Spleen (tissue), 11 donors: ENCODE data around the gene TMEM140. TPM values are rescaled to one million over a fixed set of nuclear protein-coding genes. Genes with fewer than 3 reads are reported as not detected.

Source experiments
- DNase-seq: peaks from one replicate; pipeline ENCODE4 v3.0.0-alpha.2; 2020
- H3K27ac ChIP-seq, 8 donors: fragments of 200-600 bp; sonication (generic) in 7 of 8; 1 replicate in 4 of 8; 2 replicates in 4 of 8; pipeline versions ENCODE4 v1.5.0 to v1.8.0; 2016 to 2021; ENCODE audit warnings: inconsistent platforms in 4 of 8, mild to moderate bottlenecking in 4 of 8, moderate library complexity in 1 of 8
- H3K27me3 ChIP-seq, 7 donors: fragments of 200-600 bp; sonication (generic) in 6 of 7; replicated peaks in 1 of 7; 1 replicate in 4 of 7; 2 replicates in 3 of 7; pipeline versions ENCODE4 v1.5.0 to v1.8.0; 2016 to 2021; ENCODE audit warnings: inconsistent platforms in 3 of 7, mild to moderate bottlenecking in 1 of 7
- H3K36me3 ChIP-seq, 6 donors: fragments of 200-600 bp; sonication (generic) in 5 of 6; 1 replicate in 4 of 6; 2 replicates in 2 of 6; pipeline versions ENCODE4 v1.5.0 to v1.8.0; 2016 to 2021; ENCODE audit warnings: inconsistent platforms in 2 of 6
- H3K4me1 ChIP-seq, 6 donors: fragments of 200-600 bp; sonication (generic) in 5 of 6; 1 replicate in 3 of 6; 2 replicates in 3 of 6; pipeline versions ENCODE4 v1.5.0 to v1.8.0; 2016 to 2021; ENCODE audit warnings: inconsistent platforms in 3 of 6
- H3K4me3 ChIP-seq, 8 donors: fragments of 200-600 bp; sonication (generic) in 7 of 8; 1 replicate in 4 of 8; 2 replicates in 4 of 8; pipeline versions ENCODE4 v1.5.0 to v1.8.0; 2016 to 2021; ENCODE audit warnings: inconsistent platforms in 4 of 8, mild to moderate bottlenecking in 4 of 8, moderate library complexity in 2 of 8
- H3K9me3 ChIP-seq, 8 donors: fragments of 200-600 bp; sonication (generic) in 7 of 8; 1 replicate in 4 of 8; 2 replicates in 4 of 8; pipeline versions ENCODE4 v1.5.0 to v1.8.0; 2016 to 2021; ENCODE audit warnings: inconsistent platforms in 4 of 8
- CTCF ChIP-seq, 11 experiments: fragments of 200-600 bp in 7 of 11; fragments of 450-650 bp in 4 of 11; sonication (generic) in 4 of 11; IDR thresholded peaks in 8 of 11; conservative IDR thresholded peaks in 3 of 11; 1 replicate in 7 of 11; 2 replicates in 4 of 11; pipeline versions ENCODE4 v1.4.0 to v1.8.0; 2016 to 2021; ENCODE audit warnings: antibody characterized with exemption in 11 of 11, inconsistent platforms in 4 of 11, mild to moderate bottlenecking in 1 of 11
- POLR2A ChIP-seq, 3 donors: fragments of 450-650 bp; IDR thresholded peaks; one replicate each; pipeline ENCODE4 v1.5.1; 2017; ENCODE audit warnings: antibody characterized with exemption in 3 of 3, mild to moderate bottlenecking in 1 of 3
- POLR2AphosphoS5 ChIP-seq, 3 donors: sonication (generic); formaldehyde crosslinking; IDR thresholded peaks; one replicate each; pipeline ENCODE4 v1.5.1; 2017; ENCODE audit warnings: antibody characterized with exemption in 3 of 3
- WGBS, 5 donors: extraction: QIAGEN DNeasy Blood & Tissue Kit in 3 of 5; methylation state at CpG; one replicate each; pipeline versions ENCODE4 v1.1.5 to v1.1.7; 2013 to 2018; 5-methylcytosine and 5-hydroxymethylcytosine counted together
- intact Hi-C: fragments of 100-400 bp; cut with DNase I; formaldehyde crosslinking; loops from one replicate; pipeline ENCODE4 v1.15.0; 2023; ENCODE audit warnings: low total_unique reads
- polyA plus RNA-seq, 3 donors: library from polyadenylated mRNA; stranded (reverse); fragments of 200-250 nt; gene quantifications; one replicate each; pipeline ENCODE4 v1.2.1, GENCODE V29; 2013
- total RNA-seq, 7 donors: library from RNA; depleted of rRNA in 3 of 7; stranded (reverse); fragments of >200 nt in 3 of 7; fragmentation: NEBNext Ultra II Directional in 4 of 7; extraction: Animal tissue kit (Norgen Biotek cat#: 25700) in 4 of 7; gene quantifications; one replicate each; pipeline versions ENCODE4 v1.1.0 to v1.2.1, GENCODE V29; 2016 to 2021
- donor health status: healthy with polysubstance abuse.
- donor health status: DM: no; HTN: no; CAD: no; lungs with moderate emphysema.
- donor health status: DM: no; HTN: no; CAD: no.
- donor health status: Bipolar disorder and iron deficiency.
- donor health status: healthy.
- donor health status: DM: no; HTN: no; CAD: no.
- donor health status: DM: yes; HTN: yes; CAD: no.

Gene TMEM140
- total and polyA plus RNA-seq, 10 donors = 7.0 to 76.1 (median 43.4) TPM

GRCh38 chr7:135185471-135186260 lies 37.8 kb downstream of the TMEM140 start:
- Histone ChIP-seq H3K27ac (no peak overlapping the region), H3K27me3 (no peaks in the 10 kb centered on the region), H3K36me3 (peaks cover 0 to 100% (median 80%) of the 10 kb centered on the region in 6 donors), H3K4me1 (no peaks in the 10 kb centered on the region), H3K4me3 (no peak overlapping the region), H3K9me3 (peaks cover 10 to 42% (median 30%) of the 10 kb centered on the region in 8 donors)
- WGBS, 5 donors = 66 to 79% (median 72%) methylated on average over 5 to 7 of the region's 7 CpGs
- TF ChIP-seq POLR2A (IDR thresholded peaks at IDR 0.05) (no peak), CTCF (IDR thresholded peaks at IDR 0.05 in 8 of 11, conservative IDR thresholded peaks at IDR 0.05 in 3 of 11) (no peak), POLR2AphosphoS5 (IDR thresholded peaks at IDR 0.05) (no peak)
- intact Hi-C loops = no loop called here
- DNase-seq = peak; percentile 66

GRCh38 chr7:135186261-135186540 lies 38.3 kb downstream of the TMEM140 start:
- 85 to 92% (median 88%) methylated on average over 3 of the region's 3 CpGs for WGBS, 5 donors
- intact Hi-C loops = no loop called here
- peaks cover 0 to 100% (median 82%) of the 10 kb centered on the region in 6 donors for H3K36me3 ChIP-seq

DNA sequence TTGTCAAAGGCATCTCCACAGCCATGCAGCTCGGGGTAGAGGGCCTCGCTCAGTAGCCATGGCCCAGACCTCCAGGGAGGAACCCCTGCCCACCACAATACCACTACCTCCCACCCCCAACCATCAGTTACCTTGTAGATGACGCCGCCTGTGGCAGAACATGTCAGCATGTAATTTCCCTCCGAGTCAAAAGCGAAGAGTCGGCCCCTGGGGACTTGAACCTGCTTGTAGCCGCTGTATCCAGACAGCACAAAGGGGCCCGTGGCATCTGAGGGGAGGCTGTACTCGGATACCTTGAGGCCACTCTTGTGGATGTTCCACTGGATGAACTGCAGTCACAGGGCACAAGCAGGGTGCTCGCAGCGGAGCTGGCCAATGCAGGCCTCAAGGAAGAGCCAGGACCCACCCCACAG lies 39.0 kb downstream of the TMEM140 start:
- DNase-seq = peak; percentile 71
- no peaks in the 10 kb centered on the region for H3K4me1 ChIP-seq
- intact Hi-C loops = no loop called here
- H3K9me3 ChIP-seq = peaks cover 4 to 30% (median 19%) of the 10 kb centered on the region in 8 donors
- no peak overlapping the region for H3K4me3 ChIP-seq
- H3K27ac ChIP-seq = no peak overlapping the region
- no peak for TF ChIP-seq POLR2AphosphoS5 (IDR thresholded peaks at IDR 0.05)
- no peak for TF ChIP-seq CTCF (IDR thresholded peaks at IDR 0.05 in 8 of 11, conservative IDR thresholded peaks at IDR 0.05 in 3 of 11)
- no peak for TF ChIP-seq POLR2A (IDR thresholded peaks at IDR 0.05)
- 70 to 100% (median 77%) methylated on average over 2 to 12 of the region's 12 CpGs for WGBS, 5 donors
- H3K36me3 ChIP-seq = peaks cover 0 to 100% (median 81%) of the 10 kb centered on the region in 6 donors
- H3K27me3 ChIP-seq = no peaks in the 10 kb centered on the region

More at GRCh38 chr7:135186261-135186540, 38.3 kb downstream of the TMEM140 start:
- DNase-seq = no peak
- Histone ChIP-seq H3K4me3 (no peak overlapping the region), H3K9me3 (peaks cover 6 to 36% (median 25%) of the 10 kb centered on the region in 8 donors), H3K27me3 (no peaks in the 10 kb centered on the region), H3K27ac (no peak overlapping the region), H3K4me1 (no peaks in the 10 kb centered on the region)
- TF ChIP-seq POLR2A (IDR thresholded peaks at IDR 0.05) (no peak), POLR2AphosphoS5 (IDR thresholded peaks at IDR 0.05) (no peak), CTCF (IDR thresholded peaks at IDR 0.05 in 8 of 11, conservative IDR thresholded peaks at IDR 0.05 in 3 of 11) (no peak)

GRCh38 chr7:135188298-135188984 lies 40.6 kb downstream of the TMEM140 start:
- Histone ChIP-seq H3K9me3 (peaks cover 0 to 14% (median 3%) of the 10 kb centered on the region in 8 donors), H3K36me3 (peaks cover 0 to 100% (median 80%) of the 10 kb centered on the region in 6 donors), H3K4me3 (no peak overlapping the region), H3K4me1 (no peaks in the 10 kb centered on the region), H3K27ac (no peak overlapping the region), H3K27me3 (no peaks in the 10 kb centered on the region)
- intact Hi-C loops = no loop called here
- 90 to 98% (median 93%) methylated on average over 12 of the region's 12 CpGs for WGBS, 5 donors
- peak; percentile 59 for DNase-seq
- TF ChIP-seq CTCF (IDR thresholded peaks at IDR 0.05 in 8 of 11, conservative IDR thresholded peaks at IDR 0.05 in 3 of 11) = no peak
- peak in 1 of 3 donors; percentile 9 for TF ChIP-seq POLR2AphosphoS5 (IDR thresholded peaks at IDR 0.05)
